ENCODE results near the gene ADGRB3. TPM values are rescaled to one million over a fixed set of nuclear protein-coding genes. Genes with fewer than 3 reads are reported as not detected.

ADGRB3 gene
- total and polyA plus RNA-seq, 2 donors (not counting 1 experiment from before 2014, with no cell fraction given) = not detected

GRCh38 chr6:68760485-68760884, 125.4 kb downstream of the ADGRB3 start:
- H3K4me2 ChIP-seq (replicated peaks; ENCODE audit: low read depth, low read length, poor library complexity, severe bottlenecking) = no peak overlapping the region
- Mint-ChIP-seq H3K9me3 (ENCODE audit: insufficient read depth) (no peaks in the 10 kb centered on the region), H3K4me1 (no peaks in the 10 kb centered on the region), H3K4me3 (no peak overlapping the region), H3K27ac (no peak overlapping the region), H3K27me3 (no peaks in the 10 kb centered on the region)
- CTCF ChIA-PET = interaction anchor here (0.9 kb wide), 1 partner anchor 9 kb away, joined by 3 read pairs; no protein-coding TSS in a partner anchor
- H3K27me3 ChIP-seq (replicated peaks in 1 of 4; ENCODE audit: control extremely low read depth in 1 of 4, control insufficient read depth in 3 of 4, insufficient read depth in 4 of 4, low read length in 3 of 4) = no peaks in the 10 kb centered on the region
- no peaks in the 10 kb centered on the region for H4K20me1 ChIP-seq (ENCODE audit: control insufficient read depth, insufficient read depth, low read length, poor library complexity, severe bottlenecking)
- H3K4me3 ChIP-seq (ENCODE audit: control extremely low read depth in 1 of 5, extremely low read depth in 1 of 5, insufficient read depth in 1 of 5, low read depth in 2 of 5, low read length in 4 of 5) = no peak overlapping the region
- intact Hi-C loops (cut with micrococcal nuclease) = no loop called here
- H2AFZ ChIP-seq (ENCODE audit: insufficient read depth, low read depth, low read length, poor library complexity, severe bottlenecking) = no peak overlapping the region
- no peak for DNase-seq
- TF ChIP-seq CTCF (IDR thresholded peaks at IDR 0.05) (no peak), EZH2 (IDR thresholded peaks at IDR 0.05; ENCODE audit: borderline replicate concordance, insufficient read depth, low read depth, low read length, poor library complexity, severe bottlenecking) (no peak)
- no CpG with 5 or more reads among the region's 2 CpGs for WGBS (ENCODE audit: insufficient coverage)
- H3K79me2 ChIP-seq (ENCODE audit: control insufficient read depth, insufficient read depth, low read length) = no peaks in the 10 kb centered on the region
- POLR2A ChIA-PET = no interaction called here
- no peak overlapping the region for H3K27ac ChIP-seq (ENCODE audit: low read length in 2 of 2)
- no peaks in the 10 kb centered on the region for H3K4me1 ChIP-seq (ENCODE audit: control insufficient read depth in 2 of 2, insufficient read depth in 2 of 2, low read length in 2 of 2)
- no peaks in the 10 kb centered on the region for H3K36me3 ChIP-seq (replicated peaks in 1 of 2; ENCODE audit: control extremely low read depth in 1 of 2, control insufficient read depth in 1 of 2, extremely low read depth in 1 of 2, insufficient read depth in 2 of 2, low read length in 1 of 2)
- H3K9ac ChIP-seq (ENCODE audit: low read length) = no peak overlapping the region
- no peaks in the 10 kb centered on the region for H3K9me3 ChIP-seq (ENCODE audit: control extremely low read depth in 1 of 3, control insufficient read depth in 2 of 3, insufficient read depth in 1 of 3, low read length in 2 of 3)
- ATAC-seq (ENCODE audit: low read depth) = no peak

GRCh38 chr6:68760941-68761676, 126.0 kb downstream of the ADGRB3 start:
- Histone ChIP-seq H4K20me1 (ENCODE audit: control insufficient read depth, insufficient read depth, low read length, poor library complexity, severe bottlenecking) (no peaks in the 10 kb centered on the region), H3K4me2 (replicated peaks; ENCODE audit: low read depth, low read length, poor library complexity, severe bottlenecking) (no peak overlapping the region), H3K9me3 (ENCODE audit: control extremely low read depth in 1 of 3, control insufficient read depth in 2 of 3, insufficient read depth in 1 of 3, low read length in 2 of 3) (no peaks in the 10 kb centered on the region), H3K36me3 (replicated peaks in 1 of 2; ENCODE audit: control extremely low read depth in 1 of 2, control insufficient read depth in 1 of 2, extremely low read depth in 1 of 2, insufficient read depth in 2 of 2, low read length in 1 of 2) (no peaks in the 10 kb centered on the region), H3K9ac (ENCODE audit: low read length) (no peak overlapping the region), H3K27ac (ENCODE audit: low read length in 2 of 2) (no peak overlapping the region), H3K4me1 (ENCODE audit: control insufficient read depth in 2 of 2, insufficient read depth in 2 of 2, low read length in 2 of 2) (no peaks in the 10 kb centered on the region), H2AFZ (ENCODE audit: insufficient read depth, low read depth, low read length, poor library complexity, severe bottlenecking) (no peak overlapping the region), H3K79me2 (ENCODE audit: control insufficient read depth, insufficient read depth, low read length) (no peaks in the 10 kb centered on the region), H3K4me3 (ENCODE audit: control extremely low read depth in 1 of 5, extremely low read depth in 1 of 5, insufficient read depth in 1 of 5, low read depth in 2 of 5, low read length in 4 of 5) (no peak overlapping the region), H3K27me3 (replicated peaks in 1 of 4; ENCODE audit: control extremely low read depth in 1 of 4, control insufficient read depth in 3 of 4, insufficient read depth in 4 of 4, low read length in 3 of 4) (no peaks in the 10 kb centered on the region)
- Mint-ChIP-seq H3K27me3 (no peaks in the 10 kb centered on the region), H3K4me3 (no peak overlapping the region), H3K27ac (no peak overlapping the region), H3K4me1 (no peaks in the 10 kb centered on the region), H3K9me3 (ENCODE audit: insufficient read depth) (no peaks in the 10 kb centered on the region)
- no CpG with 5 or more reads among the region's 8 CpGs for WGBS (ENCODE audit: insufficient coverage)
- ATAC-seq (ENCODE audit: low read depth) (no peak), DNase-seq (no peak)
- intact Hi-C loops (cut with micrococcal nuclease) = no loop called here
- CTCF ChIA-PET = no interaction called here
- TF ChIP-seq EZH2 (IDR thresholded peaks at IDR 0.05; ENCODE audit: borderline replicate concordance, insufficient read depth, low read depth, low read length, poor library complexity, severe bottlenecking) = no peak
- TF ChIP-seq CTCF (IDR thresholded peaks at IDR 0.05) = no peak
- POLR2A ChIA-PET = no interaction called here
